ENCODE data around the gene ABLIM2. TPM values are rescaled to one million over a fixed set of nuclear protein-coding genes. Genes with fewer than 3 reads are reported as not detected.

ABLIM2 gene
- polyA plus RNA-seq, 3 donors = 0.21 TPM; not detected in 2

DNA sequence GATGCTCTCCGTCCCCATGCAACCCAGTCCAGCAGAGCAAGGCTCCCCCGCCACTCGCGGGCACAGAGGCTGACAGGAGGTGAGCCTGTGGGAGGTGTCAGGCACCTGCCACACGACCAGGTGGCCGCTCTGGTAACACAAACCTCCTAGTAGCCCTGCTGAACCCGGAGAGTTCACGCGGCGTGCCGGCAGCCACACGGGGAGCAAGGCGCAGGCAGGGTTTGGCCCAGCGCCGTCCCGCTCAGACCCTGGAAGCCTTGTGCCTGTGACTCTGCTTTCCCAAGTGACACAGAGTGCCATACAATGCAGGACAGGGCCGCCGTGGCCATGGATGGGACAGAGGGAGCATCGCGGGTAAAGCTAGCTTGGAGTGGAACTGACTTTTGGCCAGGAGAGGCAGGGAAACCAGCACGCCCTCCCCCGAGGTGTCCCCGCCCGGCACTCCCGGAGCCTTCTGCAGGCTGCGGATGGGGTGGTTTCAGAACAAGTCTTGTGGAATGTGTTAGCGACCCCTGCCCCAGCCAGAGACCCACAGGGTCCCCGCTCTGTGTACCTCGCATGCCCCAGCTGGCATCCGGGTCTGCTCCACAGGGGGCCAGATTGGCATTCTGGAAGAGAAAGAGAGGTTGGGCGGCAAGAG, 174.2 kb downstream of the ABLIM2 start:
- WGBS (ENCODE audit: insufficient coverage) = 88% methylated on average over 25 of the region's 31 CpGs
- Mint-ChIP-seq H3K36me3 (no peaks in the 10 kb centered on the region), H3K27me3 (ENCODE audit: low read depth in 3 of 3) (peaks cover 12 to 19% (median 16%) of the 10 kb centered on the region in 3 donors), H3K4me3 (no peak overlapping the region), H3K9me3 (no peaks in the 10 kb centered on the region), H3K4me1 (no peaks in the 10 kb centered on the region), H3K27ac (no peak overlapping the region)
- H3K36me3 ChIP-seq (replicated peaks in 1 of 2; ENCODE audit: control insufficient read depth in 1 of 2, insufficient read depth in 2 of 2, low read length in 2 of 2) = no peaks in the 10 kb centered on the region
- H3K9me3 ChIP-seq (replicated peaks in 1 of 2; ENCODE audit: control insufficient read depth in 1 of 2, insufficient read depth in 1 of 2, low read length in 2 of 2) = no peaks in the 10 kb centered on the region
- H2AFZ ChIP-seq (ENCODE audit: insufficient read depth, low read depth, low read length, poor library complexity, severe bottlenecking) = no peak overlapping the region
- peaks cover 0 to 6% of the 10 kb centered on the region in 2 donors for H3K27me3 ChIP-seq (ENCODE audit: control insufficient read depth in 2 of 2, insufficient read depth in 2 of 2, low read length in 2 of 2)
- TF ChIP-seq, protein P1, sequence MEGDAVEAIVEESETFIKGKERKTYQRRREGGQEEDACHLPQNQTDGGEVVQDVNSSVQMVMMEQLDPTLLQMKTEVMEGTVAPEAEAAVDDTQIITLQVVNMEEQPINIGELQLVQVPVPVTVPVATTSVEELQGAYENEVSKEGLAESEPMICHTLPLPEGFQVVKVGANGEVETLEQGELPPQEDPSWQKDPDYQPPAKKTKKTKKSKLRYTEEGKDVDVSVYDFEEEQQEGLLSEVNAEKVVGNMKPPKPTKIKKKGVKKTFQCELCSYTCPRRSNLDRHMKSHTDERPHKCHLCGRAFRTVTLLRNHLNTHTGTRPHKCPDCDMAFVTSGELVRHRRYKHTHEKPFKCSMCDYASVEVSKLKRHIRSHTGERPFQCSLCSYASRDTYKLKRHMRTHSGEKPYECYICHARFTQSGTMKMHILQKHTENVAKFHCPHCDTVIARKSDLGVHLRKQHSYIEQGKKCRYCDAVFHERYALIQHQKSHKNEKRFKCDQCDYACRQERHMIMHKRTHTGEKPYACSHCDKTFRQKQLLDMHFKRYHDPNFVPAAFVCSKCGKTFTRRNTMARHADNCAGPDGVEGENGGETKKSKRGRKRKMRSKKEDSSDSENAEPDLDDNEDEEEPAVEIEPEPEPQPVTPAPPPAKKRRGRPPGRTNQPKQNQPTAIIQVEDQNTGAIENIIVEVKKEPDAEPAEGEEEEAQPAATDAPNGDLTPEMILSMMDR (IDR thresholded peaks at IDR 0.05) = no peak
- H3K4me1 ChIP-seq (ENCODE audit: control insufficient read depth in 1 of 2, insufficient read depth in 2 of 2, low read length in 2 of 2) = no peaks in the 10 kb centered on the region
- H3K27ac ChIP-seq (ENCODE audit: low read depth in 1 of 2, low read length in 2 of 2) = no peak overlapping the region
- H4K20me1 ChIP-seq (ENCODE audit: insufficient read depth, low read length) = no peaks in the 10 kb centered on the region
- intact Hi-C loops (cut with micrococcal nuclease) = no loop called here
- H3K4me3 ChIP-seq (replicated peaks in 1 of 3; ENCODE audit: low read depth in 2 of 3, low read length in 3 of 3) = no peak overlapping the region
- H3K9ac ChIP-seq (ENCODE audit: insufficient read depth, low read length, poor library complexity, severe bottlenecking) = no peak overlapping the region
- H3K4me2 ChIP-seq (replicated peaks; ENCODE audit: extremely low read depth, low read length, poor library complexity, severe bottlenecking) = no peak overlapping the region
- no peaks in the 10 kb centered on the region for H3K79me2 ChIP-seq (ENCODE audit: insufficient read depth, low read length)
- no peak for DNase-seq

DNA sequence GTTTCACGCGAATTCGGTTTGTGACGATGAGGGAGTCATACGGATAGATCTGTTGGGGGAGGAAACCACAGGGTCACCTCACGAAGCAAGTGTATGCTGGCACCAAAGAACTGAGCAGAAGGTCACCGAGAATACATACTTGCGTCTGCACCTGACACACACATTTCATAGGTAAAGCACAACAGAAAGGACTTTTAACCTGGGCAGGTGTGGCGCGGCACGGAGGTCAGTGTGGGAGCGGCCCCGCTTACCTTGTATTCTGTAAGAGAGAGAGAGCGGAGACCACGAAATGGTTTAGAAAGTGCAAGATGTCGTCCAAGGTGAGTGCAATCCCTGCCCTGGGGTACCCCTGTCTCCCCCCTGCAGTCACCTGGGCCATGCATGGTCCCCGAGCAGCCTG, 175.3 kb downstream of the ABLIM2 start:
- no peak overlapping the region for H3K9ac ChIP-seq (ENCODE audit: insufficient read depth, low read length, poor library complexity, severe bottlenecking)
- no peak for DNase-seq
- no peaks in the 10 kb centered on the region for H3K9me3 ChIP-seq (replicated peaks in 1 of 2; ENCODE audit: control insufficient read depth in 1 of 2, insufficient read depth in 1 of 2, low read length in 2 of 2)
- H3K27ac ChIP-seq (ENCODE audit: low read depth in 1 of 2, low read length in 2 of 2) = no peak overlapping the region
- no peaks in the 10 kb centered on the region for H3K79me2 ChIP-seq (ENCODE audit: insufficient read depth, low read length)
- intact Hi-C loops (cut with micrococcal nuclease) = no loop called here
- H4K20me1 ChIP-seq (ENCODE audit: insufficient read depth, low read length) = no peaks in the 10 kb centered on the region
- H3K36me3 ChIP-seq (replicated peaks in 1 of 2; ENCODE audit: control insufficient read depth in 1 of 2, insufficient read depth in 2 of 2, low read length in 2 of 2) = no peaks in the 10 kb centered on the region
- TF ChIP-seq, protein P1 (IDR thresholded peaks at IDR 0.05) = no peak
- no peak overlapping the region for H2AFZ ChIP-seq (ENCODE audit: insufficient read depth, low read depth, low read length, poor library complexity, severe bottlenecking)
- Mint-ChIP-seq H3K4me3 (no peak overlapping the region), H3K36me3 (no peaks in the 10 kb centered on the region), H3K4me1 (no peaks in the 10 kb centered on the region), H3K27ac (no peak overlapping the region), H3K27me3 (ENCODE audit: low read depth in 3 of 3) (peaks cover 12 to 19% (median 18%) of the 10 kb centered on the region in 3 donors), H3K9me3 (no peaks in the 10 kb centered on the region)
- H3K4me3 ChIP-seq (replicated peaks in 1 of 3; ENCODE audit: low read depth in 2 of 3, low read length in 3 of 3) = no peak overlapping the region
- H3K4me2 ChIP-seq (replicated peaks; ENCODE audit: extremely low read depth, low read length, poor library complexity, severe bottlenecking) = no peak overlapping the region
- H3K4me1 ChIP-seq (ENCODE audit: control insufficient read depth in 1 of 2, insufficient read depth in 2 of 2, low read length in 2 of 2) = no peaks in the 10 kb centered on the region
- WGBS (ENCODE audit: insufficient coverage) = 93% methylated on average over 14 of the region's 17 CpGs
- peaks cover 0 to 8% of the 10 kb centered on the region in 2 donors for H3K27me3 ChIP-seq (ENCODE audit: control insufficient read depth in 2 of 2, insufficient read depth in 2 of 2, low read length in 2 of 2)
